Uterus (tissue), 4 donors: ENCODE results near the gene ZNF302. TPM values are rescaled to one million over a fixed set of nuclear protein-coding genes. Genes with fewer than 3 reads are reported as not detected.

Experiments
- DNase-seq, 2 donors: peaks; one replicate each; pipeline ENCODE4 v3.0.0-alpha.2; 2019 to 2020
- H3K27ac ChIP-seq, 2 donors: fragments of 200-600 bp; sonication (generic); 1 replicate in 1 of 2; 2 replicates in 1 of 2; pipeline ENCODE4 v1.5.1; 2016 to 2018
- H3K27me3 ChIP-seq, 2 donors: fragments of 200-600 bp; sonication (generic); one replicate each; pipeline ENCODE4 v1.5.1; 2018 to 2019; ENCODE audit warnings: control low read depth in 1 of 2
- H3K36me3 ChIP-seq, 2 donors: fragments of 200-600 bp; sonication (generic); one replicate each; pipeline ENCODE4 v1.5.1; 2019; ENCODE audit warnings: control low read depth in 1 of 2
- H3K4me1 ChIP-seq, 2 donors: fragments of 200-600 bp; sonication (generic); one replicate each; pipeline ENCODE4 v1.5.1; 2018 to 2019; ENCODE audit warnings: control low read depth in 1 of 2
- H3K4me3 ChIP-seq, 2 donors: fragments of 200-600 bp; sonication (generic); 1 replicate in 1 of 2; 2 replicates in 1 of 2; pipeline ENCODE4 v1.5.1; 2018 to 2019; ENCODE audit warnings: mild to moderate bottlenecking in 1 of 2
- H3K9me3 ChIP-seq, 2 donors: fragments of 200-600 bp; sonication (generic); one replicate each; pipeline ENCODE4 v1.5.1; 2019; ENCODE audit warnings: control low read depth in 1 of 2
- CTCF ChIP-seq, 4 experiments: fragments of 200-600 bp in 2 of 4; fragments of 450-650 bp in 2 of 4; sonication (generic) in 2 of 4; IDR thresholded peaks; one replicate each; pipeline ENCODE4 v1.5.1; 2016 to 2019; ENCODE audit warnings: antibody characterized with exemption in 4 of 4, mild to moderate bottlenecking in 2 of 4, moderate library complexity in 1 of 4
- POLR2A ChIP-seq, 2 donors: fragments of 450-650 bp; IDR thresholded peaks; one replicate each; pipeline ENCODE4 v1.6.1; 2016; ENCODE audit warnings: antibody characterized with exemption in 2 of 2, mild to moderate bottlenecking in 1 of 2, moderate library complexity in 1 of 2
- intact Hi-C: fragments of 100-400 bp; cut with DNase I; formaldehyde crosslinking; loops from one replicate; pipeline ENCODE4 v1.15.1; 2023; ENCODE audit warnings: low total_unique reads
- total RNA-seq, 4 donors: library from RNA; depleted of rRNA in 3 of 4; stranded (reverse); fragments of >200 nt in 3 of 4; gene quantifications; one replicate each; pipeline versions ENCODE4 v1.1.0 to v1.2.4, GENCODE V29; 2014 to 2023
- donor health status: DM: yes; HTN: yes; CAD: no.

Gene ZNF302
- total RNA-seq, 4 donors from 2014 or later = 23.5 to 80.3 (median 39.7) TPM

- H3K9me3 ChIP-seq = no peaks in the 10 kb centered on the region
- intact Hi-C loops = no loop called here
- H3K36me3 ChIP-seq = no peaks in the 10 kb centered on the region
Measured at GRCh38 chr19:34671972-34672371, 5.5 kb upstream of the ZNF302 start.

GRCh38 chr19:34673590-34673989 lies 3.9 kb upstream of the ZNF302 start:
- no peaks in the 10 kb centered on the region for H3K27me3 ChIP-seq
- H3K27ac ChIP-seq = no peak overlapping the region
- no peak for DNase-seq
- TF ChIP-seq CTCF (IDR thresholded peaks at IDR 0.05) (no peak), POLR2A (IDR thresholded peaks at IDR 0.05) (no peak)
- no peak overlapping the region for H3K4me3 ChIP-seq
- H3K9me3 ChIP-seq = no peaks in the 10 kb centered on the region
- intact Hi-C loops = no loop called here
- no peaks in the 10 kb centered on the region for H3K4me1 ChIP-seq
- H3K36me3 ChIP-seq = no peaks in the 10 kb centered on the region

More at GRCh38 chr19:34671972-34672371, 5.5 kb upstream of the ZNF302 start:
- H3K27me3 ChIP-seq = no peaks in the 10 kb centered on the region
- no peak for DNase-seq
- no peak overlapping the region for H3K27ac ChIP-seq
- no peak overlapping the region for H3K4me3 ChIP-seq
- H3K4me1 ChIP-seq = no peaks in the 10 kb centered on the region
- no peak for TF ChIP-seq POLR2A (IDR thresholded peaks at IDR 0.05)
- TF ChIP-seq CTCF (IDR thresholded peaks at IDR 0.05) = no peak

GRCh38 chr19:34675250-34675649 lies 2.2 kb upstream of the ZNF302 start:
- DNase-seq = no peak
- no peaks in the 10 kb centered on the region for H3K36me3 ChIP-seq
- no peaks in the 10 kb centered on the region for H3K27me3 ChIP-seq
- no peaks in the 10 kb centered on the region for H3K9me3 ChIP-seq
- intact Hi-C loops = no loop called here
- no peak for TF ChIP-seq CTCF (IDR thresholded peaks at IDR 0.05)
- no peak for TF ChIP-seq POLR2A (IDR thresholded peaks at IDR 0.05)
- no peak overlapping the region for H3K27ac ChIP-seq
- H3K4me1 ChIP-seq = no peaks in the 10 kb centered on the region
- H3K4me3 ChIP-seq = no peak overlapping the region

GRCh38 chr19:34675919-34676318 lies 1.6 kb upstream of the ZNF302 start:
- H3K4me3 ChIP-seq = no peak overlapping the region
- no peaks in the 10 kb centered on the region for H3K36me3 ChIP-seq
- no peaks in the 10 kb centered on the region for H3K4me1 ChIP-seq
- DNase-seq = no peak
- no peaks in the 10 kb centered on the region for H3K27me3 ChIP-seq
- intact Hi-C loops = no loop called here
- TF ChIP-seq CTCF (IDR thresholded peaks at IDR 0.05) (no peak), POLR2A (IDR thresholded peaks at IDR 0.05) (no peak)
- H3K9me3 ChIP-seq = no peaks in the 10 kb centered on the region
- H3K27ac ChIP-seq = no peak overlapping the region

GRCh38 chr19:34676697-34677385 lies 637 bp upstream of the ZNF302 start, which contains the start of gene SCGB2B2:
Gene SCGB2B2 (minus strand): TSS chr19:34677159. CDS start chr19:34594563, 82,596 bp downstream.
- peak in 2 of 4 experiments; percentile 23 to 40 for TF ChIP-seq CTCF (IDR thresholded peaks at IDR 0.05)
- no peak for TF ChIP-seq POLR2A (IDR thresholded peaks at IDR 0.05)
- Histone ChIP-seq H3K9me3 (peaks cover 0 to 6% of the 10 kb centered on the region in 2 donors), H3K27ac (peak within 1 kb of the TSS; percentile 92 to 99), H3K36me3 (no peaks in the 10 kb centered on the region), H3K4me1 (no peaks in the 10 kb centered on the region), H3K27me3 (no peaks in the 10 kb centered on the region), H3K4me3 (peak within 1 kb of the TSS; percentile 79 to 93)
- DNase-seq = no peak
- intact Hi-C loops = no loop called here
